Lung microvascular endothelial cell (primary cell): ENCODE data around the gene TNFAIP8. TPM values are rescaled to one million over a fixed set of nuclear protein-coding genes. Genes with fewer than 3 reads are reported as not detected.
A peak's percentile ranks its signal among the peaks of the same experiment; 100 is the strongest.

Experiments
- DNase-seq, 2 donors: peaks; one replicate each; pipeline versions ENCODE4 v3.0.0 to v3.0.0-alpha.2; 2010; ENCODE audit warnings: low read depth in 2 of 2
- total RNA-seq: library from RNA; depleted of rRNA; stranded (reverse); fragments of >200 nt; gene quantifications from 2 replicates; pipeline ENCODE4 v1.2.1, GENCODE V29; 2014

The TNFAIP8 gene
- total RNA-seq, 1 donor from 2014 or later = 5.4 TPM

- no peak for DNase-seq
These were observed 10.0 kb upstream of the TNFAIP8 start for GRCh38 chr5:119345861-119346260.

GRCh38 chr5:119346394-119346793 is 9.4 kb upstream of the TNFAIP8 start:
- DNase-seq = no peak

- no peak for DNase-seq
These were observed 8.2 kb upstream of the TNFAIP8 start for GRCh38 chr5:119347574-119347973.

- DNase-seq = no peak
These were observed 7.8 kb upstream of the TNFAIP8 start for GRCh38 chr5:119347991-119348390.

GRCh38 chr5:119353213-119353612 is 2.6 kb upstream of the TNFAIP8 start:
- DNase-seq = no peak

- DNase-seq = no peak
These were observed 2.0 kb upstream of the TNFAIP8 start for GRCh38 chr5:119353686-119354366.

- DNase-seq = no peak
These were observed 1.1 kb upstream of the TNFAIP8 start for GRCh38 chr5:119354537-119355243.

GRCh38 chr5:119355244-119355638 is 578 bp upstream of the TNFAIP8 start:
- no peak for DNase-seq

GRCh38 chr5:119356612-119357188 is 881 bp downstream of the TNFAIP8 start:
- DNase-seq = peak; percentile 13 to 19

- no peak for DNase-seq
These were observed 1.5 kb downstream of the TNFAIP8 start for GRCh38 chr5:119357270-119357669.

GRCh38 chr5:119357808-119358529 is 2.1 kb downstream of the TNFAIP8 start:
- DNase-seq = no peak

GRCh38 chr5:119358530-119358900 is 2.7 kb downstream of the TNFAIP8 start:
- no peak for DNase-seq

- DNase-seq = no peak
These were observed 3.2 kb downstream of the TNFAIP8 start for GRCh38 chr5:119358901-119359603.

GRCh38 chr5:119359737-119360413 is 4.1 kb downstream of the TNFAIP8 start:
- no peak for DNase-seq

GRCh38 chr5:119360905-119361593 is 5.2 kb downstream of the TNFAIP8 start:
- DNase-seq = no peak

- no peak for DNase-seq
These were observed 5.8 kb downstream of the TNFAIP8 start for GRCh38 chr5:119361594-119362125.

- no peak for DNase-seq
These were observed 6.9 kb downstream of the TNFAIP8 start for GRCh38 chr5:119362714-119363113.

- no peak for DNase-seq
These were observed 7.5 kb downstream of the TNFAIP8 start for GRCh38 chr5:119363271-119363670.

- DNase-seq = no peak
These were observed 8.1 kb downstream of the TNFAIP8 start for GRCh38 chr5:119363936-119364335.
